ENCODE measurements around the gene TMEM138.
"Not testable (repeated sequence)": the region's sequence is repeated elsewhere in the genome, so short reads cannot be mapped to it uniquely, and the experiment has no call there.

The TMEM138 gene

GRCh38 chr11:61367406-61367805 lies 5.2 kb downstream of the TMEM138 start:
- DNase-seq = no peak

- DNase-seq = no peak
These were observed 6.5 kb downstream of the TMEM138 start for GRCh38 chr11:61368646-61369045.

GRCh38 chr11:61369372-61370348 lies 7.5 kb downstream of the TMEM138 start:
- DNase-seq = no peak

DNA sequence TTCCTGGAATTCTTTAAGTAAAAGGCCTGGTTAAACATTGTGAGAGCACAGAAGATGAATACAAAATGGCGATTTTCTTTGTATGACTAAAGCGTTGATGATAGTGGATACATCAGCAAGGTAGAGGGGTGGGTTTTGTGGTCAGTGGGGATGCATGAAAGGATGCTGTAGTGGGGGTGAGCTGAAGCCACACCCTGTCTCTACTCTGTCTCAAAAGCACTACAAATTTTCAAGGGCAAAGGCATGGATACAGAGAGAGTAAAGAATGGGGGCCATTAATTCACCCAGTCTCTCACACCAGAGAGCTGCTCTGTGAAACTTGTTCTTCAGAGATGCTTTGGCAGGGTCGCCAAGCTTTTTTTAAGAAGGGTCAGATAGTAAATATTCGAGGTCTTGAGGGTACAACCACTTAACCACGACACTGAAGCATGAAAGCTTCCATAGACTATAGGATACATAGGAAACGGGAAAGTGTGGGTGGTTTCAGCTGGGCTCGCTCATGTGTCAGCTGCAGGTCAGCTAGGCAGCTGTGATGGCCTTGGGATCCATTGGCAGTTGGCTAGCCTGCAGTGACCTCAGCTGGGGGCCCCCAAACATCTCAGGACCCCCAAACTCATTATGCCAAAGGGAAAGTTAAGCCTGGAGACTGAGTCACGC lies 8.3 kb downstream of the TMEM138 start:
- DNase-seq = no peak

DNA sequence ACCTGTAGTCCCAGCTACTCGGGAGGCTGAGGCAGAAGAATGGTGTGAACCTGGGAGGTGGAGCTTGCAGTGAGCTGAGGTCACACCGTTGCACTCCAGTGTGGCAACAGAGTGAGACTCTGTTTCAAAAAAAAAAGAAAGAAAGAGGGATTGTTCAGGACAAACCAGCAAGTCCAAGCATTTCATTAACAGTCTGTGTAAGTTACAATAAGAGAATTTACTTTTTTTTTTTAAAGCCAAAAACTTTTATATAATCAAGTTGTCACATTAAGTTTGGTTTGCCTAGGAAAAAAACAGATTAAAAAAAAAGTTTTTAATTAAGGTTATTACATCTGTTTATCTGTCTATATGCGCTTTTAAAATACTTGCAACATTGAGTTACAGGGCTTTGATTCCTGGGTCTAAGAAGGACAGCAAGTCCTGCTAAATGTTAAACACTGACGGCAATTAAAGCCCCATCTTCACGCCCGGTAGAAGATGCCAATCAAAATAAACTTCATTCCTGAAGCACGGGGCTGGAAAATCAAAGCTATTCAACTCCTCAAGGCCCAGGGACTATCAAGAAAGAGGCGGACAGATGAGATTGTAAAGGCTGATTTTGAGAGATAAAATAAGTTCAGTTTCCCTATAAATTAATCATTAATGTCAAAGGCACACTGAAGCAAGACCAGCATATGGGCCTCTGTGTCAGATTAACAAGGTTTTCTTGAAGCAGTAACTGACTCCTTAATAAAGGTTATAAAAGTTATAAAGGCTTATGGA lies 10.7 kb downstream of the TMEM138 start:
- DNase-seq = no peak

DNA sequence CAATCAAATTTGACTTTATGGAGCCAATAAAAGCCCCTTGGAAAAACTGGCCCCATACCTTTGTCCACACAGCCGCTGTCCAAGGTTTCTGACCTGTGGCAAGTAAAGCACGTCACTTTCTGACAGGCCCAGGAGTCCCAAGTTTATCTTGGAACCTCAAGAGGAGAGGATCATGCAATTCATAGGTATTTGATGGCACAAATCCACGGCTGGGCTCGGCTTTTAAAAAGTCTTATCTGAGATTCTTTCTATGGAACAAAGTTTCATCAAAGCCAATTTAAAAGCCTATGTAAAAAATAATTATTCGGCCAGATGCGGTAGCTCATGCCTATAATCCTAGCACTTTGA lies 13.6 kb downstream of the TMEM138 start:
- DNase-seq = no peak

DNA sequence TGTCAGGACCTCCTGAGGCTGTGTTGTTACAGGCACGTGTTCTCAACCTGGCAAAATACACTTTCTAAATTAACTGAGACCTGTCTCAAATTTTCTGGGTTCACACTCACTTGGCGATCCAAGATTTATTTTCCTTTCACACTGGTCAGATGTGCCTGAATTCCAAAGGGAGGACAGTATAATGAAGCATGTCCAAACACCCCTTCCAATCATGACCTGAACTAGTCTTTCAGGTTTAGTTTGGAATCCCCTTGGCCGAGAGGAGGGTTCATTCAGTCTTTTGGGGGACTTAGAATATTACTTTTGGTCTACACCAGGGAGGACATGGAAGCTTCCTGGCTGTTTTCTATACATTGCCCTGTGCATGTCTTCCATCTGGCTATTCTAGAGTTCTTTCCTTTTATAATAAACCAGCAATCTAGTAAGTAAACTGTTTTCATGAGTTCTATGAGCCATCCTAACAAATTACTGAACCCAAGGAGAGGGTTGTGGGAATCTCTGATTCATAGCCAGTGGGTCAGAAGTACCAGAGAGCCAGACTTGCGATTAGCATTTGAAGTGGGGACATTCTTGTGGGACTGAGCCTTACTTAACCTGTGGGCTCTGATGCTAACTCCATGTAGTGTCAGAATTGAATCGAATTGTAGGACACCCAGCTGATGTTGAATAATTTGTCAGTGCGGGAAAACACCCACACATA lies 15.4 kb downstream of the TMEM138 start:
- DNase-seq = no peak

- no peak for DNase-seq
These were observed 16.6 kb downstream of the TMEM138 start for GRCh38 chr11:61378713-61379313.

DNA sequence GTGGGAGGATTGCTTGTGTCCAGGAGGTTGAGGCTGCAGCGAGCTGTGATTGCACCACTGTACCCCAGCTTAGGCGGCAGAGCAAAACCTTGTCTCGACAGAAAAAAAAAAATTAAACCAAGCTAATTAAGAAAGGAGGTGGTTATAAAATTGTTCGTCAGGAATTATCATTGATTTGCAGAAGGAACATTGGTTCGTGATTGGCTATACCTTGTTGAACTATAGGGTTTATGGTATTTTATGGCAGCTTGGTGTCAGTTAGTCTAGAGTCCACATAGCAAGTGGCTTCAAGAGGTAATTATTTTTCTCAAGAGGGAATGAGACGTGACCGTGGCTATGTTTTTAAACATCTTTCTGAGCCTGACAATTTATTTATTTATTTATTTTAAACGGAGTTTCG lies 18.7 kb downstream of the TMEM138 start:
- DNase-seq = no peak

DNA sequence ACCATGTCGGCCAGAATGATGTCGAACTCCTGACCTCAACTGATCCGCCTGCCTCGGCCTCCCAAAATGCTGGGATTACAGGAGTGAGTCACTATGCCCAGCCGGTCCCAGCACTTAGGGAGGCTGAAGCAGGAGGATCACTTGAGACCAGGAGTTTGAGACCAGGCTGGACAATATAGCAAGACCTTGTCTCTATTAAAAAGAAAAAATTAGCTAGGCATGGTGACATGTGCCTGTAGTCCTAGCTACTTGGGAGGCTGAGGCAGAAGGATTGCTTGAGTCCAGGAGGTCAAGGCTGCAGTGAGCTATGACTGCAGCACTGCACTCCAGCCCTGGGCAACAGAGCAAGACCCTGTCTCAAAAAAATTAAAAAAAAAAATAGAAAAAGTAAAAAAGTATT lies 21.7 kb downstream of the TMEM138 start:
- not testable (repeated sequence) for DNase-seq

DNA sequence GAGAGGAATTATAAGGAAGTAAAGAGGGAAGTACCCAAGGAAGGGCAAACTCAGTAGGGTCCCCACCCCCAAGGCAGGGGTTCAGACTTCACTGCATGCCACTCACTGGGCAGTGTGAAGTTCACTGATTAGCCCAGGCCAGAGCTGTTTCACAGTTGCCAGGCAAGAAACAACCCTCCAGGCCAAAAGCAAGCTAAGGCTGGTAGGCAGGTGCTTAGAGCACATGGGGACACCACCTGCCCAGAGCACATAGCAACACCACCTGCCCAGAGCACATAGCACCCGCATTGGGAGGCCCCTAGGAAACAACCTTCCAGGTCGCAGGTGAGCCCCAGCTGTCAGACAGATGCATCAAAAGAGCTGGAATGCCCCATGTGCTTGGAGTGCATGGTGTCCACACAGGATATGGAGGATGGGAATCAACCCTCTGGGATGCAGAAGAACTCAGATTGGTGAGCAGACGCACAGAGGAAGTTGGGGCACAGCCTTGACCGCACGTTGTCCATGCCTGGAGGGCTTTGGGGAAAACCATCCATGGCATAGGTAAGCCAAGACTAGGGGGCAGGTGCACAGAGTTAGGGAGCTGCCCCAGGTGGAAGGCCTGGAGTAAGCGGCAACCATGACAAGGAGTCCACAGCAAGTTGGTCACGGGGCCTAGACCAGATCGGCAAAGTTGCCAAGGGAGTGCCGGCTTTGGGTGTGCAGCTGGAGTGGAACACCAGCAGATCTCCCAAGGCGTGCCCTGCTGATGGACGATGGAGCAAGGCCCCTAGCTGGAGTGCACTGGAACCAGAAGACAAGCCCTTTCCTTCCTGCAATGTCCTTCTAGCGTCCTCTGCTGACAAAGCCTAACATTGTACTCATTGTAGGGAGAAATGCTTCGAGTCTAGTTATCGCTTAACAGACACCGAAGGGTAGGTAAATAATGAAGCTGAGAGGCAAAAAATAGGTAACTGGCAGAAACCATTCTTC lies 22.4 kb downstream of the TMEM138 start:
- DNase-seq = peak; percentile 49

DNA sequence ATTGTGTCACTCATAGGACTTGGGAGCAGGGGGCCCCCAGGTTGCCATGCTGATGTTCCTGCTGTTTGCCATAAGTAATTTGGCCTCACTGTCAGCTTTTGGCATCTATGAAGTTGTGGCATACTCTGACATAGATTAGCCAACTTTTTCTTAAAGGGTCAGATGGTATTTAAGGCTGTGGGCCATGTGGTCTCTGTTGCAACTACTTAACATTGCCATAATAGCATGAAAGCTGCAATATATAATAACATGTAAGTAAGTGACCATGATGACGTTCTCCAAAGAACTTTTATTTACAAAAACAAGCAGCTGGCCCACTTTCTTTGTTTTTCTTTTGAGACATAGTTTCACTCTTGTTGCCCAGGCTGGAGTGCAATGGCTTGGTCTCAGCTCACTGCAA lies 28.0 kb downstream of the TMEM138 start:
- DNase-seq = no peak

- peak; percentile 35 for DNase-seq
These were observed 30.9 kb downstream of the TMEM138 start for GRCh38 chr11:61392981-61393595.

DNA sequence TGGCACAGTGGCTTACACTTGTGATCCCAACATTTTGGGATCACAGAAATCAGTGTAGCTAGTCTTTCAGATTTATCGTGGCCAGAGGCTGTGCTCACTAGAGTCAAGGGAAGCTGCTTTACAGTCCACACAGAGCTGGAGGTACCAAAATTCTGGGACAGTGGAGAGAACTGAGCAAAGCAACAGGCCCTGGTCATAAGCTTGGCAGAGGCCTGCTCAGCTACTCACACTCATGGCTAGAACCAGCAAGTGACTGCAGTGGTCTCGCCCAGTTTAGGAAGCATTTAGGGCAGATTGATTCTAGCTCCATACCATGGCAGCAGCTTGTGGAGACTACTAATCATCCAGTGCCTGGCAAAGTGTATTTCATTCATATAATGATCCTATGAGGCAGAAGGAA lies 39.0 kb downstream of the TMEM138 start:
- DNase-seq = no peak

GRCh38 chr11:61401573-61401972 lies 39.4 kb downstream of the TMEM138 start:
- DNase-seq = no peak

GRCh38 chr11:61403658-61404057 lies 41.5 kb downstream of the TMEM138 start:
- DNase-seq = no peak

DNA sequence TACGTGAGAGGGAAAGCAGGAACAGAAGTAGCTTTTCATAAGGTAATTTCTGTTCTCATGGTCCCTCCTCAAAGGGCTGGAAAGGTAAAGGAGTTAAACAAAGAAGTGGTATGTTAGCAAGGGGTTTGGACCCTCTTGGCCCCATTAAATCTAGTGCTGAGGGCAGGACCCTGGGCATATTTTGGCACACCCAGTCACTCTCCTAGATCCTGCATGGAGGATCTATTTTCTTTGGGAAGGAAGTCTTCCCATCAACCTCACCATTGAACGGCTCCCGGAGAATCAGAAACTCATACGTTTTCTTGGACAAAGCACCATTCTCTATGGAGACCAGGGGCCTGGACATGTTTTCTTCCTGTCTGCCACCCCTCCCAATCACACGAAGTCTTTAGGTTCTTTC lies 41.9 kb downstream of the TMEM138 start:
- DNase-seq = no peak

- DNase-seq = no peak
These were observed 42.5 kb downstream of the TMEM138 start for GRCh38 chr11:61404641-61405040.

GRCh38 chr11:61406067-61406466 lies 43.9 kb downstream of the TMEM138 start:
- DNase-seq = no peak

DNA sequence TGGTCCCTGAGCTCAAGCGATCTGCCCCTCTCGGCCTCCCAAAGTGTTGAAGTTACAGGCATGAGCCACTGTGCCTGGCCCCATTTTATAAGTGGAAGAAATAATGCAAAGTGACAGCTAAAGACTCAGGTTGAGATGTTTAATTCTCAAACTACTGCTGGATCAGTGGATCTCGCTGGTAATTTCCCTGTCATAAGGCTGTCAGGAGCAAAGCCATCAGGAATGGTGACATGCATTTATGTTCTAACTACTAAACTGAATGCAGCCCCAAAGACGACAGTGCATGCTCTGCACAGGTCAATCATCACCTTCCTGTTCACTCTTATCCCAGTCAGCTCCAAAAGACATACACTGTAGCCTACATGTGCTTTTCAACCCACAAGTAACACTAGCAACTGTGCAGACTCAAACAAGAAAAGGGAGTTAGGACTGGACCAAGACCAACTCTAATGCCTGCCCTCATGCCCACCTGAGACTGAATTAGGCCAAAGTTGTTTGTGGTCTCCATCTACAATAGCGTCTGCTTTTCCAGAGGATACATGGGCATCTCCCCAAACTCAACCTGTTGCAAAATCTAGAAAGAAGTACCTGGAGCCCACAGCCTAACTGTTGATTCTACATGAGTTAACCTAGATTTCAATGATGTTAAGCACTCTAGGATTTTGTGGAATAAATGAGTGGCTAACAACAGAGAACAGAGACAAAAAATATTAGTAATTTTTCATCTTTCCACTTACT lies 45.0 kb downstream of the TMEM138 start:
- DNase-seq = no peak
